WTC11 (cell line): ENCODE measurements around the gene AOC3. TPM values are rescaled to one million over a fixed set of nuclear protein-coding genes. Genes with fewer than 3 reads are reported as not detected.

Experiments used
- ATAC-seq: fragments of 200-7000 bp; cut with Tn5 transposase; 2 replicates; pipeline ENCODE4 v1.10.0; 2021; ENCODE audit warnings: mild to moderate bottlenecking, moderate library complexity
- CTCF ChIA-PET: fragments of 300-600 bp; sonication (Branson Sonifier 250); formaldehyde crosslinking; loops from one replicate; lab custom pipeline; 2021; ENCODE audit warnings: antibody characterized with exemption; lab: Charles Lee
- POLR2A ChIA-PET: fragments of 350-600 bp; sonication (Branson Sonifier 250); formaldehyde crosslinking; loops from one replicate; lab custom pipeline; 2021; ENCODE audit warnings: antibody characterized with exemption; lab: Charles Lee
- DNase-seq: peaks from one replicate; pipeline ENCODE4 v3.0.0; 2021; ENCODE audit warnings: low spot score
- H3K27ac Mint-ChIP-seq: 2 replicates; pipeline ENCODE4 v1.8.0; 2021; ENCODE audit warnings: mixed read lengths
- H3K27me3 Mint-ChIP-seq: 2 replicates; pipeline ENCODE4 v1.8.0; 2021; ENCODE audit warnings: low read depth, mild to moderate bottlenecking, moderate library complexity, mixed read lengths
- H3K36me3 Mint-ChIP-seq: 2 replicates; pipeline ENCODE4 v1.8.0; 2021; ENCODE audit warnings: mixed read lengths
- H3K4me1 Mint-ChIP-seq: 2 replicates; pipeline ENCODE4 v1.8.0; 2022; ENCODE audit warnings: mixed read lengths
- H3K4me3 Mint-ChIP-seq: 2 replicates; pipeline ENCODE4 v1.8.0; 2021; ENCODE audit warnings: mild to moderate bottlenecking, moderate library complexity, mixed read lengths
- H3K9me3 Mint-ChIP-seq: 2 replicates; pipeline ENCODE4 v1.8.0; 2021; ENCODE audit warnings: mixed read lengths
- ATF6 ChIP-seq: sonication (generic); formaldehyde crosslinking; IDR thresholded peaks from 2 replicates; pipeline ENCODE4 v1.8.1; 2023; ENCODE audit warnings: mild to moderate bottlenecking, missing genetic modification reagents
- CDX4 ChIP-seq: fragments of 250-450 bp; sonication (Bioruptor Pico); IDR thresholded peaks from 2 replicates; pipeline ENCODE4 v1.9.0; 2021; ENCODE audit warnings: moderate library complexity, mild to moderate bottlenecking, inconsistent platforms, borderline replicate concordance
- CREB1 ChIP-seq: sonication (generic); formaldehyde crosslinking; IDR thresholded peaks from 2 replicates; pipeline ENCODE4 v1.8.0; 2023; ENCODE audit warnings: mild to moderate bottlenecking, missing genetic modification reagents
- CREM ChIP-seq: sonication (generic); formaldehyde crosslinking; IDR thresholded peaks from 2 replicates; pipeline ENCODE4 v1.8.1; 2022; ENCODE audit warnings: mild to moderate bottlenecking, missing genetic modification reagents, moderate library complexity
- IRF2 ChIP-seq: sonication (generic); formaldehyde crosslinking; IDR thresholded peaks from 2 replicates; pipeline ENCODE4 v1.8.0; 2022; ENCODE audit warnings: low read depth, missing genetic modification reagents, borderline replicate concordance
- MXD4 ChIP-seq: fragments of 250-450 bp; sonication (Bioruptor Pico); IDR thresholded peaks from 2 replicates; pipeline ENCODE4 v1.8.0; 2021; ENCODE audit warnings: mild to moderate bottlenecking, moderate library complexity, borderline replicate concordance
- NFYB ChIP-seq: sonication (generic); formaldehyde crosslinking; conservative IDR thresholded peaks from 2 replicates; pipeline ENCODE4 v1.8.0; 2022; ENCODE audit warnings: low read depth, missing genetic modification reagents
- SP1 ChIP-seq: sonication (generic); formaldehyde crosslinking; conservative IDR thresholded peaks from 2 replicates; pipeline ENCODE4 v1.8.1; 2022; ENCODE audit warnings: missing genetic modification reagents
- TEAD4 ChIP-seq: sonication (generic); formaldehyde crosslinking; IDR thresholded peaks from 2 replicates; pipeline ENCODE4 v1.8.0; 2022; ENCODE audit warnings: mild to moderate bottlenecking, missing genetic modification reagents
- ZMAT4 ChIP-seq: fragments of 250-450 bp; sonication (Bioruptor Pico); IDR thresholded peaks from 2 replicates; pipeline ENCODE4 v1.9.0; 2021; ENCODE audit warnings: mild to moderate bottlenecking
- ZNF121 ChIP-seq: sonication (generic); formaldehyde crosslinking; IDR thresholded peaks from 2 replicates; pipeline ENCODE4 v1.8.0; 2023; ENCODE audit warnings: missing genetic modification reagents
- ZNF263 ChIP-seq: sonication (generic); formaldehyde crosslinking; IDR thresholded peaks from 2 replicates; pipeline ENCODE4 v1.8.1; 2022; ENCODE audit warnings: low read depth, mild to moderate bottlenecking, moderate library complexity, missing genetic modification reagents
- ZNF281 ChIP-seq: sonication (generic); formaldehyde crosslinking; IDR thresholded peaks from 2 replicates; pipeline ENCODE4 v1.8.0; 2023; ENCODE audit warnings: mild to moderate bottlenecking, missing genetic modification reagents
- ZNF425 ChIP-seq: fragments of 250-450 bp; sonication (Bioruptor Pico); conservative IDR thresholded peaks from 2 replicates; pipeline ENCODE4 v1.9.0; 2021; ENCODE audit warnings: mild to moderate bottlenecking
- total RNA-seq: library from RNA; stranded (reverse); gene quantifications from 3 replicates; pipeline ENCODE4 v1.2.3, GENCODE V29; 2021
- TF ChIP-seq, protein P1 (sequence below): sonication (generic); formaldehyde crosslinking; IDR thresholded peaks from 2 replicates; pipeline ENCODE4 v1.8.1; 2023; ENCODE audit warnings: mild to moderate bottlenecking, missing genetic modification reagents, moderate library complexity
- TF ChIP-seq, protein P2 (sequence below): sonication (generic); formaldehyde crosslinking; IDR thresholded peaks from 2 replicates; pipeline ENCODE4 v1.8.1; 2022; ENCODE audit warnings: mild to moderate bottlenecking, moderate library complexity, missing genetic modification reagents
- TF ChIP-seq, protein P3 (sequence below): sonication (generic); formaldehyde crosslinking; IDR thresholded peaks from 2 replicates; pipeline ENCODE4 v1.8.0; 2023; ENCODE audit warnings: missing genetic modification reagents, mild to moderate bottlenecking, borderline replicate concordance

The AOC3 gene
- total RNA-seq, 1 experiment from 2014 or later = 7.6 TPM

- TF ChIP-seq, protein P1, sequence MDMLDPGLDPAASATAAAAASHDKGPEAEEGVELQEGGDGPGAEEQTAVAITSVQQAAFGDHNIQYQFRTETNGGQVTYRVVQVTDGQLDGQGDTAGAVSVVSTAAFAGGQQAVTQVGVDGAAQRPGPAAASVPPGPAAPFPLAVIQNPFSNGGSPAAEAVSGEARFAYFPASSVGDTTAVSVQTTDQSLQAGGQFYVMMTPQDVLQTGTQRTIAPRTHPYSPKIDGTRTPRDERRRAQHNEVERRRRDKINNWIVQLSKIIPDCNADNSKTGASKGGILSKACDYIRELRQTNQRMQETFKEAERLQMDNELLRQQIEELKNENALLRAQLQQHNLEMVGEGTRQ (CRISPR knock-in tag) = no peak
- TF ChIP-seq NFYB (CRISPR knock-in tag) (no peak), TEAD4 (CRISPR knock-in tag) (no peak), CDX4 (CRISPR knock-in tag) (no peak), ZMAT4 (CRISPR knock-in tag) (no peak), SP1 (CRISPR knock-in tag) (no peak), CREM (CRISPR knock-in tag) (no peak)
- TF ChIP-seq, protein P2, sequence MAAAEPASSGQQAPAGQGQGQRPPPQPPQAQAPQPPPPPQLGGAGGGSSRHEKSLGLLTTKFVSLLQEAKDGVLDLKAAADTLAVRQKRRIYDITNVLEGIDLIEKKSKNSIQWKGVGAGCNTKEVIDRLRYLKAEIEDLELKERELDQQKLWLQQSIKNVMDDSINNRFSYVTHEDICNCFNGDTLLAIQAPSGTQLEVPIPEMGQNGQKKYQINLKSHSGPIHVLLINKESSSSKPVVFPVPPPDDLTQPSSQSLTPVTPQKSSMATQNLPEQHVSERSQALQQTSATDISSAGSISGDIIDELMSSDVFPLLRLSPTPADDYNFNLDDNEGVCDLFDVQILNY (CRISPR knock-in tag) = no peak
- TF ChIP-seq, all 79 proteins: peak for 0
Measured at GRCh38 chr17:42809250-42809649, 41.7 kb upstream of the AOC3 start (continued).

- no peak overlapping the region for H3K4me3 Mint-ChIP-seq
- no peaks in the 10 kb centered on the region for H3K27me3 Mint-ChIP-seq
- TF ChIP-seq, protein P3, sequence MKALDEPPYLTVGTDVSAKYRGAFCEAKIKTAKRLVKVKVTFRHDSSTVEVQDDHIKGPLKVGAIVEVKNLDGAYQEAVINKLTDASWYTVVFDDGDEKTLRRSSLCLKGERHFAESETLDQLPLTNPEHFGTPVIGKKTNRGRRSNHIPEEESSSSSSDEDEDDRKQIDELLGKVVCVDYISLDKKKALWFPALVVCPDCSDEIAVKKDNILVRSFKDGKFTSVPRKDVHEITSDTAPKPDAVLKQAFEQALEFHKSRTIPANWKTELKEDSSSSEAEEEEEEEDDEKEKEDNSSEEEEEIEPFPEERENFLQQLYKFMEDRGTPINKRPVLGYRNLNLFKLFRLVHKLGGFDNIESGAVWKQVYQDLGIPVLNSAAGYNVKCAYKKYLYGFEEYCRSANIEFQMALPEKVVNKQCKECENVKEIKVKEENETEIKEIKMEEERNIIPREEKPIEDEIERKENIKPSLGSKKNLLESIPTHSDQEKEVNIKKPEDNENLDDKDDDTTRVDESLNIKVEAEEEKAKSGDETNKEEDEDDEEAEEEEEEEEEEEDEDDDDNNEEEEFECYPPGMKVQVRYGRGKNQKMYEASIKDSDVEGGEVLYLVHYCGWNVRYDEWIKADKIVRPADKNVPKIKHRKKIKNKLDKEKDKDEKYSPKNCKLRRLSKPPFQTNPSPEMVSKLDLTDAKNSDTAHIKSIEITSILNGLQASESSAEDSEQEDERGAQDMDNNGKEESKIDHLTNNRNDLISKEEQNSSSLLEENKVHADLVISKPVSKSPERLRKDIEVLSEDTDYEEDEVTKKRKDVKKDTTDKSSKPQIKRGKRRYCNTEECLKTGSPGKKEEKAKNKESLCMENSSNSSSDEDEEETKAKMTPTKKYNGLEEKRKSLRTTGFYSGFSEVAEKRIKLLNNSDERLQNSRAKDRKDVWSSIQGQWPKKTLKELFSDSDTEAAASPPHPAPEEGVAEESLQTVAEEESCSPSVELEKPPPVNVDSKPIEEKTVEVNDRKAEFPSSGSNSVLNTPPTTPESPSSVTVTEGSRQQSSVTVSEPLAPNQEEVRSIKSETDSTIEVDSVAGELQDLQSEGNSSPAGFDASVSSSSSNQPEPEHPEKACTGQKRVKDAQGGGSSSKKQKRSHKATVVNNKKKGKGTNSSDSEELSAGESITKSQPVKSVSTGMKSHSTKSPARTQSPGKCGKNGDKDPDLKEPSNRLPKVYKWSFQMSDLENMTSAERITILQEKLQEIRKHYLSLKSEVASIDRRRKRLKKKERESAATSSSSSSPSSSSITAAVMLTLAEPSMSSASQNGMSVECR (CRISPR knock-in tag) = no peak
- TF ChIP-seq MXD4 (CRISPR knock-in tag) (no peak), ZNF425 (CRISPR knock-in tag) (no peak)
- ATAC-seq (no peak), DNase-seq (no peak)
- H3K9me3 Mint-ChIP-seq = no peaks in the 10 kb centered on the region
- CTCF ChIA-PET = interaction anchor here (2.4 kb wide), 1 partner anchor 10 kb away, joined by 12 read pairs; the partner anchor contains the start of gene BECN1
- peaks cover 68% of the 10 kb centered on the region for H3K36me3 Mint-ChIP-seq
- no peaks in the 10 kb centered on the region for H3K4me1 Mint-ChIP-seq
- H3K27ac Mint-ChIP-seq = no peak overlapping the region
- POLR2A ChIA-PET = interaction anchor here (0.7 kb wide), 1 partner anchor 9 kb away, joined by 3 read pairs; the partner anchor contains the start of gene BECN1
Measured at GRCh38 chr17:42814633-42815399, 36.2 kb upstream of the AOC3 start.

- H3K27me3 Mint-ChIP-seq = no peaks in the 10 kb centered on the region
- no peaks in the 10 kb centered on the region for H3K9me3 Mint-ChIP-seq
- no peaks in the 10 kb centered on the region for H3K4me1 Mint-ChIP-seq
- no peak for ATAC-seq
- no peak for TF ChIP-seq ZNF263 (CRISPR knock-in tag)
- TF ChIP-seq CREB1 (CRISPR knock-in tag) = no peak
- no peak for TF ChIP-seq MXD4 (CRISPR knock-in tag)
- TF ChIP-seq ATF6 = no peak
- TF ChIP-seq ZNF281 = no peak
- TF ChIP-seq ZNF121 = no peak
- no peak for TF ChIP-seq IRF2 (CRISPR knock-in tag)
- TF ChIP-seq, all 79 proteins: peak for 0
- no peak overlapping the region for H3K27ac Mint-ChIP-seq
- DNase-seq = no peak
- peaks cover 61% of the 10 kb centered on the region for H3K36me3 Mint-ChIP-seq
- ChIA-PET POLR2A (no interaction called here), CTCF (interaction anchor here (0.9 to 1.4 kb wide), 2 partner anchors 111 to 121 kb away, joined by 3 to 4 read pairs; no protein-coding TSS in a partner anchor)
- no peak overlapping the region for H3K4me3 Mint-ChIP-seq
Measured at GRCh38 chr17:42817866-42818265, 33.1 kb upstream of the AOC3 start.
